ENCODE results near the gene GAL3ST2.

The GAL3ST2 gene

GRCh38 chr2:241796209-241796608 lies 19.6 kb downstream of the GAL3ST2 start:
- no peak overlapping the region for H3K4me3 ChIP-seq (ENCODE audit: insufficient read depth, low read length, poor library complexity, severe bottlenecking)
- no peaks in the 10 kb centered on the region for H3F3A ChIP-seq (ENCODE audit: insufficient read depth)
- H4K20me1 ChIP-seq (ENCODE audit: low read depth, low read length), result no peaks in the 10 kb centered on the region
- no peaks in the 10 kb centered on the region for H3K79me2 ChIP-seq (ENCODE audit: insufficient read depth, low read length)
- H3K9ac ChIP-seq (ENCODE audit: low read length), result no peak overlapping the region
- peaks cover under 1% of the 10 kb centered on the region; the same call in 1 of the 2 replicates for H3K27me3 ChIP-seq (ENCODE audit: low read length)
- H3K9me3 ChIP-seq (ENCODE audit: insufficient read depth, low read length), result no peaks in the 10 kb centered on the region
- H2AFZ ChIP-seq (ENCODE audit: low read depth, low read length, severe bottlenecking), result no peak overlapping the region
- no peaks in the 10 kb centered on the region for H3K9me2 ChIP-seq (replicated peaks; ENCODE audit: insufficient read depth, low read length)
- H3K36me3 ChIP-seq (ENCODE audit: low read length), result no peaks in the 10 kb centered on the region
- TF ChIP-seq EZH2phosphoT487 (conservative IDR thresholded peaks at IDR 0.05; ENCODE audit: low read length) (no peak), CTCF (IDR thresholded peaks at IDR 0.05; ENCODE audit: insufficient read depth, low read length, poor library complexity, severe bottlenecking) (no peak)
- no peak overlapping the region for H3K27ac ChIP-seq (ENCODE audit: low read depth, low read length)
- no peak overlapping the region for H3K4me2 ChIP-seq (ENCODE audit: low read depth, low read length, poor library complexity, severe bottlenecking)

- Histone ChIP-seq H3F3A (ENCODE audit: insufficient read depth) (no peaks in the 10 kb centered on the region), H3K4me3 (ENCODE audit: insufficient read depth, low read length, poor library complexity, severe bottlenecking) (no peak overlapping the region), H3K9ac (ENCODE audit: low read length) (no peak overlapping the region), H3K27me3 (ENCODE audit: low read length) (no peaks in the 10 kb centered on the region), H3K79me2 (ENCODE audit: insufficient read depth, low read length) (no peaks in the 10 kb centered on the region), H3K4me2 (ENCODE audit: low read depth, low read length, poor library complexity, severe bottlenecking) (no peak overlapping the region), H3K9me2 (replicated peaks; ENCODE audit: insufficient read depth, low read length) (no peaks in the 10 kb centered on the region), H3K36me3 (ENCODE audit: low read length) (no peaks in the 10 kb centered on the region), H2AFZ (ENCODE audit: low read depth, low read length, severe bottlenecking) (no peak overlapping the region), H3K27ac (ENCODE audit: low read depth, low read length) (no peak overlapping the region), H3K9me3 (ENCODE audit: insufficient read depth, low read length) (no peaks in the 10 kb centered on the region), H4K20me1 (ENCODE audit: low read depth, low read length) (no peaks in the 10 kb centered on the region)
- TF ChIP-seq EZH2phosphoT487 (conservative IDR thresholded peaks at IDR 0.05; ENCODE audit: low read length), result no peak
- TF ChIP-seq CTCF (IDR thresholded peaks at IDR 0.05; ENCODE audit: insufficient read depth, low read length, poor library complexity, severe bottlenecking), result no peak
Measured at GRCh38 chr2:241796610-241797138, 20.1 kb downstream of the GAL3ST2 start.

- no peaks in the 10 kb centered on the region for H3K36me3 ChIP-seq (ENCODE audit: low read length)
- H3K27ac ChIP-seq (ENCODE audit: low read depth, low read length), result no peak overlapping the region
- no peaks in the 10 kb centered on the region for H3F3A ChIP-seq (ENCODE audit: insufficient read depth)
- no peaks in the 10 kb centered on the region for H3K27me3 ChIP-seq (ENCODE audit: low read length)
- no peak overlapping the region for H2AFZ ChIP-seq (ENCODE audit: low read depth, low read length, severe bottlenecking)
- TF ChIP-seq EZH2phosphoT487 (conservative IDR thresholded peaks at IDR 0.05; ENCODE audit: low read length), result no peak
- TF ChIP-seq CTCF (IDR thresholded peaks at IDR 0.05; ENCODE audit: insufficient read depth, low read length, poor library complexity, severe bottlenecking), result no peak
- no peaks in the 10 kb centered on the region for H3K79me2 ChIP-seq (ENCODE audit: insufficient read depth, low read length)
- H3K4me2 ChIP-seq (ENCODE audit: low read depth, low read length, poor library complexity, severe bottlenecking), result no peak overlapping the region
- H3K9ac ChIP-seq (ENCODE audit: low read length), result no peak overlapping the region
- no peak overlapping the region for H3K4me3 ChIP-seq (ENCODE audit: insufficient read depth, low read length, poor library complexity, severe bottlenecking)
- no peaks in the 10 kb centered on the region for H4K20me1 ChIP-seq (ENCODE audit: low read depth, low read length)
- H3K9me3 ChIP-seq (ENCODE audit: insufficient read depth, low read length), result no peaks in the 10 kb centered on the region
- H3K9me2 ChIP-seq (replicated peaks; ENCODE audit: insufficient read depth, low read length), result no peaks in the 10 kb centered on the region
Measured at GRCh38 chr2:241797441-241798080, 20.9 kb downstream of the GAL3ST2 start.

All from SU-DHL-6 (cell line).